LNCaP clone FGC (cell line): ENCODE measurements around the gene ZFAND3.

Experiments used
- DNase-seq: peaks from one replicate; pipeline ENCODE4 v3.0.0-alpha.2; 2011; ENCODE audit warnings: low read depth
- H3K4me3 ChIP-seq: 2 replicates; pipeline ENCODE4 v1.5.1; 2011; ENCODE audit warnings: mild to moderate bottlenecking, low read depth, low read length, control low read depth
- TF ChIP-seq, protein P1 (sequence below): IDR thresholded peaks from 2 replicates; pipeline ENCODE4 v1.5.1; 2012; ENCODE audit warnings: mild to moderate bottlenecking; ENCODE audit not compliant: control insufficient read depth, insufficient read depth; ENCODE audit errors: extremely low read depth

ZFAND3 gene

DNA sequence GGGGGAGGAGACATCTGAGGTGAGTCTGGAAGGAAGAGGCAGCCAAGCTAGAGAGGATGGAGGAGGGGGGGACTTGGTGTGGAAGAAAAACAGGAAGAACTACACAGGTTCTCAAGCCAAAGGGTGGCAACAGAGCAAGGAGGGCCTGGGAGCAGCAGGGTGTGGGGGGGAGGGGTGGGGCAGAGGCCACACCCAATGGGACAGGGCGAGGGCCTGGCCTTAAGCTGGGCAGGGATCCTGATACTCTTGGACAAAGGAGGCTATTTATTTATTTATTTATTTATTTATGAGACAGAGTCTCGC, 359.0 kb downstream of the ZFAND3 start:
- no peak overlapping the region for H3K4me3 ChIP-seq
- DNase-seq: no peak
- TF ChIP-seq, protein P1, sequence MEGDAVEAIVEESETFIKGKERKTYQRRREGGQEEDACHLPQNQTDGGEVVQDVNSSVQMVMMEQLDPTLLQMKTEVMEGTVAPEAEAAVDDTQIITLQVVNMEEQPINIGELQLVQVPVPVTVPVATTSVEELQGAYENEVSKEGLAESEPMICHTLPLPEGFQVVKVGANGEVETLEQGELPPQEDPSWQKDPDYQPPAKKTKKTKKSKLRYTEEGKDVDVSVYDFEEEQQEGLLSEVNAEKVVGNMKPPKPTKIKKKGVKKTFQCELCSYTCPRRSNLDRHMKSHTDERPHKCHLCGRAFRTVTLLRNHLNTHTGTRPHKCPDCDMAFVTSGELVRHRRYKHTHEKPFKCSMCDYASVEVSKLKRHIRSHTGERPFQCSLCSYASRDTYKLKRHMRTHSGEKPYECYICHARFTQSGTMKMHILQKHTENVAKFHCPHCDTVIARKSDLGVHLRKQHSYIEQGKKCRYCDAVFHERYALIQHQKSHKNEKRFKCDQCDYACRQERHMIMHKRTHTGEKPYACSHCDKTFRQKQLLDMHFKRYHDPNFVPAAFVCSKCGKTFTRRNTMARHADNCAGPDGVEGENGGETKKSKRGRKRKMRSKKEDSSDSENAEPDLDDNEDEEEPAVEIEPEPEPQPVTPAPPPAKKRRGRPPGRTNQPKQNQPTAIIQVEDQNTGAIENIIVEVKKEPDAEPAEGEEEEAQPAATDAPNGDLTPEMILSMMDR: no peak

DNA sequence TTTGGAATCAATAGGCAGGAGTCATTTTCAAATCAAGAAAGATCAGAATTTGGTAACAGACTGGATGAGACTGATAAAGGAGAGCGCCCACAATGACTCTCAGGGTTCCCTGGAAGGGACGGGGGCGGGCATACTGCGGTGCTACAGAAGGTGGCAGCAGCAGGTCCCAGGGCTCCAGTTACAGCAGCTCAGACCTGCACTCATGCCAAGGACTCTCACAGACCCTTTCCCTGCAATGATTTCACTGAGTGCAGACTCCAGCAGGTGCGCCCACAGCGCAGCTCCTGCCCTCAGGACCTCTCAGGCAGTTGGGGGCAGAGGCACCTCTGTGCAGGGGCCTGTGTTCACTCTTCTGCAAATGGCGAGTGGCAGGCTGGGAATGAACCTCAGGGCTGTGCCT, 359.8 kb downstream of the ZFAND3 start:
- H3K4me3 ChIP-seq: no peak overlapping the region
- DNase-seq: no peak
- TF ChIP-seq, protein P1: no peak

DNA sequence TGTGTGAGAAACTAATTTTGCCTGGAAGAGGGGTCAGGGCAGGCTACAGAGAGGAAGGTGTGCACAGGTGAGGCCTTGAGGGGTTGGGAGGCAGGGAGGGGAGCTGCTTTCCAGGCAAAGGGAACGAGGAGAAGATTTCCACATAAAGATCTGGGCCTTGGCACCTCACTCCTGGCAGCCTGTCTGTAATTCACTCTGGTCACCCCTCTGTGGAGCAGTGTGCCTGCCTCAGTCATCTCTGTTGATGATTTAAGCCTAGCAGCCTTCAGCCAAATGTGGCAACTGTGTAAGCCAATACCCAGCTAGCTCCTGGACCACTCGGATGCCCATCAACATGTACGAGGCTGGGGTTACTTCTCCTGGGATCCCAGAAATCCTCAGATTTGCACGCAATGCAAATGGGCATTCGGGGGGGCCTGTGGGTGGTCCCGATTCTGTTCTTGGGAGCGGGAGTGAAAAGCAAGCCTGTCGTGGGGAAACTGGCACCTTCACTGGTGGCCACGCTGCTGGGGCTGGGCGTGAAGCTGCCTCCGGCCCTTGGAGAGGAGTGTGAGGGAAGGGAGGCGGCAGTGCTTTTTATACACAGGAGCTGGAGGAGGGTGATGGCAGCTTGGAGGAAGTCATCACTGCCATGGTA, 360.4 kb downstream of the ZFAND3 start:
- no peak overlapping the region for H3K4me3 ChIP-seq
- no peak for DNase-seq
- TF ChIP-seq, protein P1: no peak

DNA sequence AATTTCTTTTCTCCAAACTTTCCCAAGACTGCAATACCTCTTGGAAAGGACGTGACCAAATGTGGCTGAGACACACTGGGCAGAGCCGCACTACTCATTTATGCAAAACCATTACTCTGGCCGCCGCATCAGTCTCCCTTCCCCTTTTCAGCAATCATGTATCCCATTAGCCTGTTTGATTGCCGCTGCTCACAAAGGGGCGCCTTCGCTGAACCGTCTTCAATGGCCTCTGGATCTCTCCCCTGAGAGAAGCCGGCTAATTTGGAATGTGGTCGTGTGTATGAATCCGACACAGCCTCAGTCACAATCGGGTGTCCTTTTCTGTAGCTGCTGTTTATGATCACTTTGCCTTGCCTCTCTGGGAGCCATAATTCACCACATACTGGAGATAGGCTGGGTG, 361.1 kb downstream of the ZFAND3 start:
- no peak overlapping the region for H3K4me3 ChIP-seq
- no peak for DNase-seq
- TF ChIP-seq, protein P1: no peak

DNA sequence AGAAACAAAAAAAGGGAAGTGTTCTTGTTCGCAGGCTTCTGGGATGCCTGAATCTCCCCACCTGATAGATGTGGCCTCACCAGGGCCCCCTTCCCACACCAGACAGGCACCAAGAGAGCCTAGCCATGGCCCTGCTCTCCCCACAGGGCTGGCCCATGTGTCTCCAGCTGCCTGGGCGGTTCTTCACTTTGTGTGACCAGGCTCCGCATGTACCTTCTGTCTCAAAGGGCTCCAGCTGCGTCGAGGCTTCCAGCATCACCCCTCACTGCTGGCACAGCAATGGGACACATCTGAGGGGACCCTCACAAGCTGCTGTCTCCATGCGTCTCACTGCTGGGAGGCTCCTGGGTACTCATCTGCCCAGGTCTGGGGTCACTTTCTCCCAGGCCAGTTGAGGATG, 362.9 kb downstream of the ZFAND3 start:
- DNase-seq: no peak
- TF ChIP-seq, protein P1: no peak
- no peak overlapping the region for H3K4me3 ChIP-seq

DNA sequence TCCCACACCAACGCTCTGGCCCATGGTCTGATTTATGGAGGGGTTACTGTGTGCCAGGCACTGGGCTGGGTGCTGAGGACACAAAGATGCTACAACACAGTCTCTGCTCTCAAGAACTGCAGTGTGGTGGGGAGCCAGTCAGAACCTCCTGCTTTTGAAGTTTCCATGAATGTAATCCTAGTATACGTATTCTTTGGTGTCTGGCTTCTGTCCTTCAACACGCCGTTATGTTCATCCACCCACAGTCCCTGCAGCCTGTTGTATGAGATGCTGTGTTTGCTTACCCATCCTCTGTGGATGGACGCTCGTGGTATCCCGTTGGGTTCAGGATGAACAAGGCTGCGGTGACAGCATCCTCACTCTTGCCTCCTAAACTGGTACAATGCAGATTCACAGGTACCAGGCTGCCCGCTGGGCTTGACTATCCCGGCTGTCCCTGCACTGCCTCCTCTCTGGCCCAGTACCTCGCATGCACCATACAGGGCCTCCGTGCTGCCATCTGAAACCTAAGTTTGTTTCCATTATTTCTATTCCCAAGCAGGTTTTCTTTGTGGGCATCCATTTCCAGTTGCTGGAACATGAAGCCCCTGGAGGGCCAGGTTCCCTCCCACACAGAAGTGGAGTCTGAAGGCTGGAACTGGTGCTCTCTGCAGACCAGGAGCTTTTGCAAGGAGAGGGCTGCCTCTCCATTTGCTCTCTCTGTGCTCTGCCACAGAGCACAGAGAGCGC, 364.5 kb downstream of the ZFAND3 start:
- TF ChIP-seq, protein P1: no peak
- H3K4me3 ChIP-seq: no peak overlapping the region
- no peak for DNase-seq
